Measurements from ENCODE around the gene PSMD12.
A peak's percentile ranks its signal among the peaks of the same experiment; 100 is the strongest.
"Not testable (repeated sequence)": the region's sequence is repeated elsewhere in the genome, so short reads cannot be mapped to it uniquely, and the experiment has no call there.

Gene PSMD12

GRCh38 chr17:67366193-67367157, at the start of gene PSMD12:
Gene PSMD12, minus strand, starts transcription at chr17:67366577. Its CDS starts 58 bp downstream, at chr17:67366519.
- peak; percentile 37 for DNase-seq

- DNase-seq, result no peak
Observed at GRCh38 chr17:67415291-67415690, 48.9 kb upstream of the PSMD12 start.

- DNase-seq, result no peak
Observed at GRCh38 chr17:67414559-67414958, 48.2 kb upstream of the PSMD12 start.

GRCh38 chr17:67414130-67414529, 47.8 kb upstream of the PSMD12 start:
- no peak for DNase-seq

- DNase-seq, result no peak
Observed at GRCh38 chr17:67413388-67413787, 47.0 kb upstream of the PSMD12 start.

GRCh38 chr17:67412941-67413340, 46.6 kb upstream of the PSMD12 start:
- no peak for DNase-seq

- no peak for DNase-seq
Observed at GRCh38 chr17:67412032-67412431, 45.7 kb upstream of the PSMD12 start.

GRCh38 chr17:67411397-67411796, 45.0 kb upstream of the PSMD12 start:
- no peak for DNase-seq

- DNase-seq, result not testable (repeated sequence)
Observed at GRCh38 chr17:67408455-67408830, 42.1 kb upstream of the PSMD12 start.

- DNase-seq, result no peak
Observed at GRCh38 chr17:67403483-67403882, 37.1 kb upstream of the PSMD12 start.

GRCh38 chr17:67403065-67403464, 36.7 kb upstream of the PSMD12 start:
- DNase-seq, result no peak

GRCh38 chr17:67401598-67402504, 35.5 kb upstream of the PSMD12 start:
- no peak for DNase-seq

- no peak for DNase-seq
Observed at GRCh38 chr17:67401106-67401505, 34.7 kb upstream of the PSMD12 start.

GRCh38 chr17:67400193-67400592, 33.8 kb upstream of the PSMD12 start:
- no peak for DNase-seq

- DNase-seq, result no peak
Observed at GRCh38 chr17:67399676-67400075, 33.3 kb upstream of the PSMD12 start.

- DNase-seq, result no peak
Observed at GRCh38 chr17:67393809-67394397, 27.5 kb upstream of the PSMD12 start.

GRCh38 chr17:67392111-67392510, 25.7 kb upstream of the PSMD12 start:
- no peak for DNase-seq

GRCh38 chr17:67390646-67391361, 24.4 kb upstream of the PSMD12 start:
- no peak for DNase-seq

- no peak for DNase-seq
Observed at GRCh38 chr17:67390006-67390645, 23.7 kb upstream of the PSMD12 start.

GRCh38 chr17:67388986-67389385, 22.6 kb upstream of the PSMD12 start:
- DNase-seq, result no peak

- not testable (repeated sequence) for DNase-seq
Observed at GRCh38 chr17:67388536-67388935, 22.2 kb upstream of the PSMD12 start.

GRCh38 chr17:67386965-67387551, 20.7 kb upstream of the PSMD12 start:
- peak; percentile 26 for DNase-seq

Measured in 8988T (cell line).